IPS DF 19.7 (cell line): ENCODE data around the gene CARS1.
A peak's percentile ranks its signal among the peaks of the same experiment; 100 is the strongest.
"Not testable (repeated sequence)": the region's sequence is repeated elsewhere in the genome, so short reads cannot be mapped to it uniquely, and the experiment has no call there.

Experiments
- DNase-seq: peaks from one replicate; pipeline ENCODE4 v3.0.0-alpha.2; 2013; ENCODE audit warnings: low read depth, low spot score

Gene CARS1

DNA sequence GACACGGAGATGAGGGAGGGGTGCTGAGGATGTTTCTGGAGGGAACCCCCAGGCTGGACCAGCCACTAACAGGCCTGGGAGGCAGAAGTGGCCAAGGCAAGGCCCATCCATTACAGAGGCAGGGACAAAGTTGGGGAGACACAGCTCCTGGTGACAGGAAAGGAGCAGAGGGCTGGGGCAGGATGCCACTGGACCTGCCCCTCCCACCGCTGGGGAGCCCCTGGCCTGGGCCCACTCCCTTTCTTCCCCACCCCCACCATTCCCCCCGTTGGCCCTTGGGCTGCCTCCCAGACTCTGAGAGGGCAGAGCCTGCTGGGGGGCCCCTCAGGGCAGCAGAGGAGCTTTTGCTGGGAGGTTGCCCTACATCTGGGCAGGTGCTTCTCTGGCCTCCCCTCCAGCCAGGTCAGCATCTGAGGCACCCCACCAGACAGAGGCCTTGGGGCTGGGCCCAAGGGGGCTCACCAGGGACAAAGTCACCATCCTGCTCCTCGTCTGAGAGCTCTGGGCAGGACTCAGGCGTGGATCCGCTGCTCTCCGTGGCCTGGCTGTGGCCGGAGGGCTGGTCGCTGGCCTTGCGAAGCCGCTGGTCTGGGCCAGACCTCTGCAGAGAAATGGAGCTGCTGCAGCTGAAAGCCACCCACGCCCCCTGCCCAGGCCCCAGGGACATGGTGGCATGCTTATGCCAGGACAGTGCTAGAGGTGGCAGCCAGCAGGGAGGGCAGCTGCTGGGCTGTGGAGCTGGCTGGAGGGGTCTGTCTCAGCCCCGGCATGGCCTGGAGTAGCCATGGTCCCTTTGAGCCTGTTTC, 33.1 kb upstream of the CARS1 start:
- no peak for DNase-seq

GRCh38 chr11:3089236-3090061, 32.2 kb upstream of the CARS1 start:
- no peak for DNase-seq

GRCh38 chr11:3088806-3089205, 31.6 kb upstream of the CARS1 start:
- DNase-seq: no peak

GRCh38 chr11:3087821-3088800, 30.9 kb upstream of the CARS1 start:
- DNase-seq: no peak

DNA sequence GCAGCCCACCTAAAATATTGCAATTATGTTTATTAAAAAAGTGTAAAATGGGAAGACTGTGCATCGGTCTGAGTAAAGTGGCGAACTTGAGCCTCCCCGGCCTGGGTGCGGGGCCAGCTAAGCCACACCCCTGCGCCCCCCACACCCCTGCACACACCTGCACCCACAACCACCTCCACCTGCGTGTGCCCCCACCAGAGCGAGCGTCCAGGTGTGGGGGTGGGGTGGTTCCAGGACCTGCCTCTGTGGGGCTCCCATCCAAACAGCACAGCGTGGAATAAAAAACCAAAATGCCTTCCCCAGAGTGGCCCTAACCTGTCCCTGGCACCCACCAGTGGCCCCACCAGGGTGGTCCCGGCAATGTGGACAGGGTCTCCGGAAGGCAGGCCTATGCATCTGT, 30.1 kb upstream of the CARS1 start:
- DNase-seq: no peak

DNA sequence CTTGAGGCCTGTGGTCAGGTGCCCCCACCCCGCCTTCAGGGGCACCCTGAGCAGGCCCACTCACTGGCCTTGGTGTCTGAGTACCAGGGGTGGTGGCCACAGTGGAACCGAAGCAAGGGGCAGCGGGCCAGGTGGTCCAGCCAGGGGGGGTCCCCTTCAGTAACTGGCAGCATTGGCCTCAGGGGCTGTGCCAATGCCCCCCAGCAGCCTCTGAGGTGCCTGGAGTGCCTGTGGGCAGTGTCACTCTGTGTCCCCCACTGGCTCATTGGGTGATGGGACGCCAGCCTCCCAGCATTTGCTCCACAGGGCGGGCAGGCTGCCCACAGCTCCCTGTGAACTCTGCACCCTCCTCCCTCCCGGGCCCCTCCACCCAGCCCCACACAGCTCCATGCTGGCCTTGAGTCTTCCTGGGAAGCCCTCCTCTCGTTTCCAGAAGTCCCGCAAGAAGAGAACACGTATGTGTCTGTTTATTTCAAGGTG, 29.5 kb upstream of the CARS1 start:
- DNase-seq: no peak

- DNase-seq: no peak
Observed at GRCh38 chr11:3086114-3086513, 28.9 kb upstream of the CARS1 start.

DNA sequence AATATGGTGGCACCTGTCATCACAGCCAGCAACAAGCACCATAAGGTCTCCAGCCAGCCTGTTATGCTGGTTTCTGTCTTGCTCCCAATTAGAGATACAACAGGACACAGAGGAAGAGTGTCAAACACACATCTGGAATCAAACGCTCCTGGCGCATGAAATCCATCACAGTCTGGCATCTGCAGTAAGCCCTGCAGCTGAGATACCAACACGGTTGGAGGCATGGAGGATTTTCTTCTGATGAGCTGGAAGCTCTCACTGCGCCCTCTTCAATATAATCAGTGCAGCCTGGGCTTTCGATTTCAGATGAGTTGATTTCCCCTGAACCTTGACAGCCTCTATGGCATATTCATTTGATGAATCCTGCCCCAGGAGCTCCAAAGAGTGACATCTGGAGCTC, 27.8 kb upstream of the CARS1 start:
- no peak for DNase-seq

DNA sequence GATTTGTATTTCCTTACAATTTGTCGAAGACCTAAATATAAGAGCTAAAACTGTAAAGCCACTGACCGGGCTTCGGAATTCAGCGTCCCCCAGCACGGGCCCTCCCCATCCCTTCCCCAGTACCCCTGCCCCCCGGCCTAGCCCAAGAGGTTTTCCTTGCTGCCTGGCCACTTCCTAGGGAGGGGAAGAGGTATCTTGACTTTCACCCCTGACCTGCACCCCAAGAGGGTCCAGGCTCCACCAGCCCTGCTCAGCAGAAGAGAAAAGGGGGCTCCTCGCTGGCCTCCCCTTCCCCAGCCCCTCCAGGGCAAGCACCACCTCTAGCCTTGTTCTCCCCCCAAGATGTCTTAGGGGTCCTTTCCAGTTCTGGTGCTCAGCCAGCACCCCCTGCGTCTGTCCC, 26.1 kb upstream of the CARS1 start:
- no peak for DNase-seq

DNA sequence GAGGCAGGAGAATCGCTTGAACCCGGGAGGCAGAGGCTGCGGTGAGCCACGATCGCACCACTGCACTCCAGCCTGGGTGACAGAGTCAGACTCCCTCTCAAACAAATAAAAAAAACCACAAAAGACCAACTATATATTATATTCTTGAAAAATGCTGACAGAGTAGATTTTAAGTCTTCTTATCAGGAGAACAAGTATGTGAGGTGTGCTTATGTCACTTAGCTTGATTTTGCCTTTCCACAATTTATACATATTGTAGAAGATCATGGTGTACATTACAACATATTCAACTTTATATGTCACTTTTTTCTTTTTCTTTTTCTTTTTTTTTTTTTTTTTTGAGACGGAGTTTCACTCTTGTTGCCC, 24.1 kb upstream of the CARS1 start:
- DNase-seq: no peak

- no peak for DNase-seq
Observed at GRCh38 chr11:3080733-3081385, 23.6 kb upstream of the CARS1 start.

- no peak for DNase-seq
Observed at GRCh38 chr11:3080104-3080503, 22.9 kb upstream of the CARS1 start.

GRCh38 chr11:3077846-3078440, 20.7 kb upstream of the CARS1 start:
- DNase-seq: no peak

GRCh38 chr11:3077189-3077836, 20.1 kb upstream of the CARS1 start:
- no peak for DNase-seq

DNA sequence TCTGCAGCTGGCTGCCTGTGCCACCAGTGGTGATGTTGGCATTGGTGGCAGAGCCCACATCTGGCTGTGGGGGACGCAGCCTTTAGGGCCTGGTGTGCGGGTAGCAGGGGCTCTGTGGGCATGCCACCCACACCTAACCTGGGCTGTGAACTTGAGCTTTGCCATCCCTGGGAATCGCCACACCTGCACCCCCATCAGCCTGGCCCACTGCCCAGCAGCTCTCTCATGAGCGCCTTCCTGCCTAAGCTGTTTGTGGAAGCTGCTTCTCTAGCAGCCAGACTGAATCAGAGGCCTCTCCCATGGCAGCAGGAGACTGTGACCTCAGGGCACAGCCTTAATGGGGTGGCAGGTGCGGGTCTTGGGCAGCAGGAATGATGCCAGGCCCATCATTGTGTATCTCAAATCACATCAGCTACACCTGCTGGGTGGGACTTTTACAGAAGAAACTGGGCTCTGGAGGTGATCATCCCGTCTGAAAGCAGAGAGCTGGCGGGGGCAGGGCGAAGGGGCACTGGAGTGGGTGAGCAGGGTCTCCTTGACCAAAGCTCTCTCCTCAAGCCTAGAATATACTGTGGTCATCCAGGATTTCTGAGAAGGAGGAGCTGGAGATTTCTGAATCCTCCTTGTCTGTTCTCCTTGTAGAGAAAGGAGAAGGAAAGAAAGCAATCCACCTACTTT, 17.8 kb upstream of the CARS1 start:
- no peak for DNase-seq

DNA sequence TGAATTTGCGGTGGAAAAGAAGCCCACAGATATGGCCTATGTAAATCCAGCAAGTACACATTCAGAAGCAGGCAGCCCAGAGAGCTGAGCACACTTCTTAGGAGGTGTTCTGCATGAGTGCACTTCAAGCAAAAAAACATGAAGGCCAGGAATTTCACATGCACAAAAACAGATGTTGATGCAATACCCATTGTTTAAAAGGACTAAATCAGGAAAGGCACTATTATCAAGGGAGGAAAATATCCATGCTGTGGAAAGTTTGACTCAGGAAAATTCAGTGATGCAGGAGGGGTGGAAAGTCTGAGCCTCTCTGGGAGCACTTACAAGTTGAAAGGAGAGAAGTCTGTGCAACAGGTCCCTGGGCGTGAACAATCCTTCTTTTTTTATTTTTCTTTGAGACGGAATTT, 15.8 kb upstream of the CARS1 start:
- DNase-seq: no peak

DNA sequence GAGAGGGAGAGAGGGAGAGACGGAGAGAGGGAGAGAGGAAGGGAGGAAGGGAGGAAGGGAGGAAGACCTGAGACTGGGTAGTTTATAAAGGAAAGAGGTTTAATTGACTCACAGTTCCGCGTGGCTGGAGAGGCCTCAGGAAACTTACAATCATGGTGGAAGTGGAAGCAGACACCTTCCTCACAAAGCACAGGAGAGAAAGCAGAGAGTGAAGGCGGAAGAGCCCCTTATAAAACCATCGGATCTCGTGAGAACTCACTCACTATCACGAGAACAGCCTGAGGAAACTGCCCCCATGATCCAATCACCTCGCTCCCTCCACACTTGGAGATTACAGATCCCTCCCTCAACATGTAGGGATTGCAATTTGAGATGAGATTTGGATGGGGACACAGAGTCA, 12.2 kb upstream of the CARS1 start:
- no peak for DNase-seq

GRCh38 chr11:3066308-3066707, 9.1 kb upstream of the CARS1 start:
- DNase-seq: not testable (repeated sequence)

- not testable (repeated sequence) for DNase-seq
Observed at GRCh38 chr11:3064709-3065108, 7.5 kb upstream of the CARS1 start.

GRCh38 chr11:3063876-3064275, 6.7 kb upstream of the CARS1 start:
- DNase-seq: peak; percentile 35
